Brain pericyte (primary cell): ENCODE results near the gene PTH2.

Experiments
- DNase-seq: peaks from one replicate; pipeline ENCODE4 v3.0.0-alpha.2; 2012; ENCODE audit warnings: low read depth, low spot score

The PTH2 gene

DNA sequence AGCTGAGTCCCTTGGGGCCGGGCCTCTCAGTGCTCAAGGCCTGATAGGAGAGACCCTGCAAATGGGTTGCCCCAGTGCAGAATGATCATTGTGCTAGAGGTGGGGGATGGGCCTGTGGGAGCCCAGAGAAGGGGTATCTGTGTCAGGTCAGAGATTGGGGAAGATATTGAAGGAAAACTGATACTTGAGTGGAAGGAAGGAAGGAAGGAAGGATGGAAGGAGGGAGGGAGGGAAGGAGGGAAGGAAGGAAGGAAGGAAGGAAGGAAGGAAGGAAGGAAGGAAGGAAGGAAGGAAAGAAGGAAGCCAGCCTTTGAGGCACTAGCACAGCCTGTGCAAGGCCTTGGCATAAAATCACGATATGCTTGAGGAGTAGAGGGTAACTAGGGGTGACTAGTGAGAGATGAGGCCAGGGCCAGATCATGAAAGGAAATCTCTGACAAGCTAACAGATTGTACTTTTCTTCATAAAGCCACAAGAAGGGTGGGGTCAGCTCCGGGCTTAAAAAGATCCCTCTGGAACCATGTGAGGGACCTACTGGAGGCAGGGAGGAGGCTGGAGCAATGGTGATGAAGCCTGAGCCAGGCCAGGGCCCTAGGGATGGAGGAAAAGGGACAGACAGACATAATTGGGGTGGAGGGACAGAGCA, 11.4 kb downstream of the PTH2 start:
- no peak for DNase-seq

DNA sequence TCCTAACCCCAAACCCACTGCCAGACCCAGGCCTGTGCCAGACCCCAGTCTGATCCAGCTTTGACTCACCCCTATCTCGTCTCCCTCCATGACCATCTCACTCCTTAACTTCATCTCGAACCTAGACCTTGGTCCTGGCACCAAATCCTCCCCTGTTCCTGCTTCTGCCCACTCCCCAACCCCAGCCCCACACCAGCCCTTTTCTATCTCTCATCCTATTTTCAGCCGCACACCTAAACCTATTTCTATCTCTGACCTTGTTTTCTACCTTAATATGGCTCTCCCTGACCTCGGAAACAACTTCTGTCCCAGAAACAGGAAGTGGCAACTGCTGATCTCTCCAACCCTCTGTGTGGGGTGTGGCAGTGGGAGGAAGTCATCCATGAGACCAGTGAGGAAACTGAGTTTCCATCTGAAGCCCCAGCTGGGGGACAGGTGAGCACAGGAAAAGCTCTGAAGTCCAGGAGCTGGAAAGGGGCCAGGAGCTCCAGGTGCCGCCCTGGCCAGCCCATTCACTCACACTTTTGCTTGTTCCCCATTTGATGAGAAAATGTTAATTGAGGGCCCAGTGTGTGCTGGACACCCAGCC, 13.7 kb downstream of the PTH2 start:
- DNase-seq: no peak

DNA sequence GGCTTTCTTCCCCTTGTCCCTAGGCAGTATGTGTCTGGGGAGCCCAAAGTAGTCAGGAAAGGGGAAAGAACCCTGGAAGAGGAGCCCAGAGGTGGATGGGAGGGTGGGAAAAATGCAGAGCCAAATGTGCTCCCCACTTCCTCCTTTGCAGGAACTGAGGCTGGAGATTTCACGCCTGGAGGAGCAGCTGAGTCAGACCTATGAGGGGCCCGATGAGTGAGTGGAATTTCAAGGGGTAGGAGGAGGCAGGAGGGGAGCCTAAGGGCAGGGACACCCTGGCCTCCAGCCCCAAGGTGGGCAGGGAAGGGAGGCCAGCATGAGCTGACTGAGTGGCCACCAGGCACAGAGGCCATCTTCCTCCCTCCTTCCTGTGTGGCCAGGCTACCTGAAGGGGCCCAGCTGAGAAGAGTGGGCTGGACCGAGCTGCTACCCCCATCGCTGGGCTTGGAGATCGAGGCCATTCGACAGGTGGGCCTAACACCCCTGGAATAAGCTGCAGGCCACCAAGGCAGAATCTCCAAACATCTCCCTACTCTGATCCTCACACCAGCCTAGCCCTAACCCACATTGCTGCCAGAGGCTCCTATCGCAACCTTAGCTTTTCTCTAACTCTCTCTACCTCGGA, 14.3 kb downstream of the PTH2 start:
- DNase-seq: no peak

DNA sequence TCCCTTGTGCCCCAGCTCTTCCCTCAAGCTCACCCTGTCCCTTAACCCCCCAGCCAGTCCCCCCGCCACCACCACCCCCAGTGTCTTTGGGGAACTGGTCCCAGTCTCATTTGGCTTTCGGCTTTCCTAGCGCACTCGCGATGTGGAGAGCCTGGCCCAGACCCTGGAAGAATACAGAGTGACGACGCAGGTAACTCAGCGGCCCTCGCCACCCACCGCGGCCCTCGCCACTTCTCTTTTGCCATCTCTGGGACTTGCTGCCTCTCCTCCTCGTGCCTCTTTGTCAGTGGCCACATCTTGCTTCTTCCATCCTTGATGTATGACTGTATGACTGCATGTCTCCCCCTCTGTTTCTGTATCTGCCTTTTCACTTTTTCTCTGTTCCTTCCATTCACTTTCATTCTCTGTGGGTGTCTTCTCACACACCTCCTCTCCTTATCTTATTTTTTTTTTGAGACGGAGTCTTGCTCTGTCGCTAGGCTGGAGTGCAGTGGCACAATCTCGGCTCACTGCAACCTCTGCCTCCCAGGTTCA, 15.7 kb downstream of the PTH2 start:
- DNase-seq: no peak

DNA sequence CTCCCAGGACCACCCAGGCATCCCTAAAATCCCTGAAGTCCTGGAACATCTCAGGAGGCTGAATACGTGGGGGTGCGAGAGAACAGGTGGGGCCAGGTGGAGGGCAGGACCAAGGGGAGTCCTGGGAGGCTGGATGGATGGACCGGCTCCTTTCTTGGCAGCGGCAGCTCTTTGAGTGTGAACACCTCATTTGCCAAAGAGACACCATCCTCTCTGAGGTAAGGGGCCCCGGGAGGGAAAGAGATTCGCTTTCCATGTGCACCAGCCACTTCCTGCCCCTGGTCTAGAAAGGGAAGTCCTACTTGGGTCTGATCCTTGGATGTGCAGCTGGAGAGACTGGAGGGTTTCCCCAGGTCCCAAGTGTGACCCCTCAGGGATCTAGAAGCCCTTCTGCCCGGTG, 16.2 kb downstream of the PTH2 start:
- no peak for DNase-seq

DNA sequence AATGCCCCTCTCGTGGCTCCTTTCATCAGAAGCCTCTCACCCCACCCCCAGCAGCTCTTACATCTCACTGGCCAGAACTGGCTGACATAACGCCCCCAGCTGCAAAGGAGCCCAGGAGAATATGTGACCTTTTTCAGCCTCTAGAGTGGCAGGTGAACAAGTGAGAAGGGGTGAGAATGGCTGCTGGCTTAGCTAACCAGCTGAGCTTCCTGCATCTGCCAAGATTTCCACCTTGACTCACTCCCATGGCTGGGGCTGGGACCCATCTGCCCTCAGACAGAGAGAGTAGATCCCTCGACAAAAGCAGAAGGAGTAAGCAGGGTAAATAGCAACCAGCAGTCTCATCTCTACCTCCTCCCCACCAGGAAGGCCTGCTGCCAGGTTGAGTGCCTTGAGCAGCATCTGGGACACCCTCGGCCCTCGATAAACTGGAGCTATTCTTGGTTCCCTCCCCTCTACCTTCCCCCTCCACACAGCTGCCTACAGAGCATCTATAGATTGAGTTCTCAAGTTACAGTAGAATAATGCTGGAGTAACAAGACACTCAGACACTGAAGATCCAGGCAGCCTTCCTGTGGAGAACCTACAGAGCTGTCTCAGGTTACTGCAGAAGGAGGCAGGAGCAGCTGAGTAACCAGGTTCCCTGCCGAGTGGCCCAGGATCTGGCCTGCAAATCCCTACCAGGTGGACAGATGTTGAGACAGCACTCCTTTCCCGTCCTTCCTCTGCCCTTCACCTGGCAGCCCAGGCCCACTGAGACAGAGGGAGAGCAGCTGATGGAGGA, 19.6 kb downstream of the PTH2 start:
- peak; percentile 89 for DNase-seq

DNA sequence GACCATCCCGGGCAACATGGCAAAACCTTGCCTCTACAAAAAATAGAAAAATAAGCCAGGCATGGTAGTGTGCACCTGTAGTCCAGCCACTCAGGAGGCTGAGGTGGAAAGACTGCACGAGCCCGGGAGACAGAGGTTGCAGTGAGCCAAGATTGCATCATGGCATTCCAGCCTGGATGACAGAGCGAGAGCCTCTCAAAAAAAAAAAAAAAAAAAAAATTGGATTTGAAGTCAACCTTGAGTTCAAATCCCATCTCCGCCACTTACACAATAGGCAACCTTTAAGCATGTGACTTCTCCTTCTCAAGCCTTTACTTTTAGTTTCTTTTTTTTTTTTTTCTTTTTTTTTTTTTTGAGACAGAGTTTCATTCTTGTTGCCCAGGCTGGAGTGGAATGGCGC, 23.2 kb downstream of the PTH2 start:
- no peak for DNase-seq

DNA sequence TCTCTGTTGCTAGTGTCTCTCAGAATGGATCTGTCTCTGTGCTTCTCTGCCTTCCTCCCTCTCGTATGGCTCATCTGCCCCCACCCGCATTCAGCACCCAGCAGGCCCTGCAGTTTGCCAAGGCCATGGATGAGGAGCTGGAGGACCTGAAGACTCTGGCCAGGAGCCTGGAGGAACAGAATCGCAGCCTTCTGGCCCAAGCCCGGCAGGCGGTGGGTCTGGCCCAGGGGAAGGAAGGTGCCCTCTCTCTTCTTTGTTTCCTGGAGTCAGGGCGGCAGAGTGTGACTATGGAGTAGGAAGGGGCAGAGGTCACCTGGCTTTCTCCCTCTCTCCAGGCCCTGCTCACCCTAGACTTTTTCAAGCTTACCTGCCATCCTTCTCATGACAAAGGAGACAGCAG, 24.3 kb downstream of the PTH2 start:
- DNase-seq: no peak

DNA sequence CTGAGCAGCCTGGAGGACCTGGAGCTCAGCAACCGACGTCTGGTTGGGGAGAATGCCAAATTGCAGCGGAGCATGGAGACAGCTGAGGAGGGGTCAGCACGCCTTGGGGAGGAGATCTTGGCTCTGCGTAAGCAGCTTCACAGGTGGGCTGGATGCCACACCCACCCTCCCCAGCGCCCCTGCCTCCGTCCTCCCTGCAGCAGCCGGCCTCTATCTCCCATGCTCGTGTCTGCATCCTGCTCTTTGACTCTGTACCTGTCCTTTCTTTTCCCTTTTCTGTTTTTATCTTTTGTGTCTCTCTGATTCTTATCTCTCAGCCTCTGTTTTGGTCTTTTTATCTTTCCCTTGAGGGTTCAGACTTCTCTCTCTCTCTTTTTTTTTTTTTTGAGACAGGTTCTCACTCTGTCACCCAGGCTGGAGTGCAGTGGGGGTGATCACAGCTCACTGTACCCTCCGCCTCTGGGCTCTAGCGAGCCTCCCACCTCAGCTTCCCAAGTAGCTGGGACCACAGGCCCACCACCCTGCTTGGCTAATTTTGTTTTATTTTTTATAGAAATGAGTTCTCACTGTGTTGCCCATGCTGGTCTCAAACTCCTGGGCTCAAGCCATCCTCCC, 25.1 kb downstream of the PTH2 start:
- no peak for DNase-seq

DNA sequence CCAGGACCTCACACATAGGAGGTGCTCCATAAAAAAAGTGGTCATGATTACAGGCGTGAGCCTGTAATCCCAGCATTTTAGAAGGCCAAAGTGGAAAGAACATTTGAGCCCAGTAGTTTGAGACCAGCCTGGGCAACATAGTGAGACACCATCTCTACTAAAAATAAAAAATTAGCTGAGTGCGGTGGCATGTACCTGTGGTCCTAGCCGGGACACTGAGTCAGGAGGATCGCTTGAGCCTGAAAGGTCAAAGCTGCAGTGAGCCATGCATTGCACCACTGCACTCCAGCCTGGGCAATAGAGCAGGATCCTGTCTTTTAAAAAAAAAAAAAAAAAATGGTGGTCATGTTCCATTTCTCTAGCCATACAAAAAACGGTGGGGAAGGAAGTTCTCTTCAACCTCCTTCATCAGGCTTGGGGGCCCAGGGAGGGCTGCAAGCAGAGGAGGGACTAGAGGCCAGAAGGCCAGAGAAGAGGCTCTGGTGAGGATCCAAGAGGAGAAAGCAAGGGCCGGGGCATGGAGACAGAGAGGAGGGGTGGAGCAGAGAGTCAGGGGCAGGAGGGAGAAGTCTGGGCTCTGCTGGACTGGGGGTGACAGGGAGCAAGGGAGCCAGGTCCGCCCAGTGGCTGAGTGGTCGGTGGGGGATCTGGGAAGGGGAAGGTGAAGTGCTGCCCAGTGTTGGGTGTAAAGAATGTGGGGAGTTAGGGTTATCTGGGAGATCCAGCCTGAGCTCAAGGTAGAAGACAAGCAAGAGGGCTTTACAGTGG, 26.3 kb downstream of the PTH2 start:
- no peak for DNase-seq

DNA sequence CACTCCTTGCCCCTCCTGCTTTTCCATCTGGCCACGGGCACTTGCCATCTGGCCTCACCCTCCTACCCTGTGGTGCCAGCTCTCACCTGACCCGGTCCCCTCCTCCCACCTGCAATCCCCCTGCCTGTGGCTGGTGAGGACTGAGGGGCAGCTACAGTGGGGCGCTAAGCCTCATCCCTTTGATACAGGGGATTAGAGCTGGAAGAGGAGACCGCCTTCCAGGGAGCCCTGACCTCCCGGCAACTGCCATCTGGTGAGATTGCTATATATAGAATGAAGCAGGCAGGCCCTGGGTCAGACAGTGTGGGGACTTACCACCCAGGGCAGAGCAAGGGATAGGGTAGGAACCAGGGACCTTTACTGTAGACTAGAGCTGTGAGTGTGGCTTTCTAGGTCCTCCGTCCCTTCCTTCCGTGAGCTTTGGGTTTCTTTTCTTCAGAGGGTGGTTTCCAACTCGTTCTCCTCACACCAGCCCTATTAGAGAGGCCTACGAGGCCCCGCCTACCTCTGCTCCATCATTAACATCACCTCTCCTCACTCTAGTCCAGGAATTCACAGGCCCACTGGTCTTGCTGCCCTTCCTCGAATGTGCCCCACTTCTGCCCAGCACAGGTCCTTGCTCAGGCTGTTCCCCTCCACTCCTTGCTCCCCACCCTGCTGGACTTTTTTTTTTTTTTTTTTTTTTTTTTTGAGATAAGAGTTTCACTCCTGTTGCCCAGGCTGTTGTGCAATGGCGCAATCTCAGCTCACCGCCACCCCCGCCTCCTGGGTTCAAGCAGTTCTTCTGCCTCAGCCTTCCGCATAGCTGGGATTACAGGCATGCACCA, 27.4 kb downstream of the PTH2 start:
- no peak for DNase-seq

DNA sequence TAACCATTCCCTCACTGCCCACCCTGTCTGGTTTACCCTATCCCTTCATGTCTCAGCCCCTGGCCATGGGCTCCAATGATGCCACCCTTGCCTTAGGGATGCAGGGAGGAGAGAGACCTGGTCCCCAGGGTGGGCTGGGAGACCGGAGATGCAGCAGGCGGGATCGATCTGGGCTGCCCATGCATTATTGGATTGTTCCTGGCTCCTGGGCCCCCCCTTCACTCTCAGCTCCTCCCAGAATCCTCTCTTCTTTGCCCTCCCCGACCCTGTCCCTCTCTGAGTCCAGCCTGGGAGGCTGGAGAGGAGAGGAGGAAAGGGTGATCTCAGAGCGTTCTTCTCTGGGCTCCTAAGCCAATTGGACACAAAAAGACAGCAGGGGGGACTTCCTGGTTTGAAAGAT, 29.4 kb downstream of the PTH2 start:
- DNase-seq: no peak

DNA sequence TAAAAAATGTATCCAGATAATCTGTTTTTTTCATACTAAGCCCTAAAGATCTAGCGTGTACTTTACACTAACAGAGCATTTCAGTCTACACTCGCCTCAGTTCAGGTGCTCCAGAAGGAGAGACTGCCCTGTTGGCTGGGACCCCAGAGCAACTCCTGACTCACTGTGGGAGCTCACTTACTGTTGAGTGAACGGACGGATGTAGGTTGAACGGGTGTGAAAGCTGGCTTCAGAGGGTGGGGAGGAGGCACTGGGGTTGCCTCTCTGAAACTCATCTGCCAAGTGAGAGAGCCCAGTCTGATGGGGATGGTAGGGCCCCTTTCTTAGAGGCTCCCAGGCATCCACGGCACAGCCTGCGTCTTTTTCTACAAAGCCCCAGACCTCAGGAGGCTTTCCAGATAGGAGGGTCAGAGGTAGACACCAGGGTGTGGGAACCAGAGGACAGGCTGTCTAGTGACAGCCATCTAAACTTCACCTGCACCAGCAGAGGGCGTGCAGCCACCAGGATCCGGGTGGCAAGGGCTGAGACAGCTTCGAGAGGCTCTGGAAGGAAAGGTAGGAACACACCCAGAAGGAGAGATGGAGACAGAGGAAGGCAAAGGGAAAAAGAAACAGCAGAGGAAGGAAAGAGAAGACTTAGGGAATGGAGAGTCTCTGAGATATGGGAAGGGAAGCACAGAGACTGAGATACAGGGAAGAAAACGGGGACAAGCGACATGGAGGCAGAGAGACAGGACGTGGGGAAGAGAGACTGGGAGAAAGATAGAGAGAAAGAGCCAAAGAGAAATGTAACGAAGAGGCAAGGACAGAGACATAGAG, 31.5 kb downstream of the PTH2 start:
- DNase-seq: no peak

DNA sequence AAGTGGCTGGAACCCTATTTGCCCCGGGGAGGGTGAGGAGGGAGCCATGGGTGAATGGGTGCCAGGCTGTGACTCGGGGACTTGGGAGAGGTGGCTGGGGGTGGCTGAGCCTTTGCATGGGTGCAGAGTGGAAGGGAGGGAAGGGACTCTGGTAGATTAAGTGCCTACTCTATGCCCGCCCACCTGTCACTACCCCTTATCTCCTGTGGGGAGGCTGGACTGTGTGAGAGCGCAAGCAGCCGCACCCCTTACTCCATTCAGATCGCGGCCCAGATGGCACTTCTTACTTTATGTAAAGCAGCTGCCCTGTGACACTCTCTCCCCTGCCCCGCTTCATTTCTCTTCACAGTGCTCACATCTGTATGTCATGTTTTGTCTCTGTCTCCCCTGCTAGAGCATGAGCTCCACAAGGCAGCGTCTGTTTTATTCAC, 32.3 kb downstream of the PTH2 start:
- DNase-seq: no peak

DNA sequence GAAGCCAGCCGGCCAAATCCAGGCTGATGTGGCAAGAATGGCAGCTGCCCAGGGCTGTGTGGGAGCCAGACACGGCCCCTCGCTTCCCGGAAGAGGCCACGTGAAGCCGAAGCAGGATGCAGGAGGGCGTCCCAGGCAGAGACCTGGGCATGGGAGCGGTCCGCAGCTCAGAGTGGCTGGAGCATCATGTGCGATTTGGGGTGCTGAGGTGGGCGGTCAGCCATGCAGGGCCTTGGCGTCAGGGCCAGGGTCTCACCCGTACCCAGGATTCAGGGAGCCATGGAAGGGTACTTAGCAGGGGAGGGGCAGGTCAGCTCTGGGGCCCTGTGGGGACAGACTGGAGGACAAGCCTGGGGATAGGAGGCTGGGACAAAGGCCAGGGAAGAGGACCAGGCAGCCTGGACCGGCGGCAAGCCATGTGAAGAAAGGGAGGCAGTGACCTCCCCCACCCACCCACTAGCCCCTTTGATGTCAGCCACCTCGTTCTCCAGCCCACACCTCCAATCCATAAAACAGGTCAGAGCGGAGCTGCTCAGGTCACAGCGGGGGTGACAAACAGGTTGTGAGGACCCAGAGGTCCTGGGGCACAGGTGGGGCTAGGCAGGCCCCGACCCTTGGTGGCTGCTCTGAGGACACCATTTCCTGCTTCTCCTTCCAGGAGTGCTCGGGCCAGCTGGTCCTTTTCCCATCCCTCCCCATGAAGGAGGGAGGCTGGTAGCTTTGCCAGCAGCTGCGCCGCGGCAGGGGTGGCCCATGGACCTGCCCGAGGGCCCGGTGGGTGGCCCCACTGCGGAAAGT, 32.9 kb downstream of the PTH2 start:
- DNase-seq: no peak

DNA sequence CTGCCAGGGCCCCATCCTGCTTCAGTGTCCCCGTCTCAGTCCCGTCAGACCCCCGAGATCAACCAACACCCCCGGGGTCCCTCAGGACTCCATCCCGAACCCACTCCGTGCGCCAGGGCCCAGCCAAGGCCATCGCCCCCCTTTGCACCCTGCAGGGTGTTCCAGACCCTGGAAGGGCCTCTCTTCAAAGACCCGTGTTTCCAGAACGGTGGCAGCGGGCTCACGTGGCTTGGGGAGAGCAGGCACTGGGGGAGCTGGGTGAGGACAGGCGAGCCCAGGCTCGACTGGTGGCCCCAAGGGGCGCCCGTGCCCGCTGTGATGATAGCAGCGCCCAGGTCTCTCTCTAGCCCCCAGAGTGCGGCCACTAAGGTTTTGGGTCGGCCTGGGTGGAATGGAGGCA, 33.8 kb downstream of the PTH2 start:
- DNase-seq: no peak

DNA sequence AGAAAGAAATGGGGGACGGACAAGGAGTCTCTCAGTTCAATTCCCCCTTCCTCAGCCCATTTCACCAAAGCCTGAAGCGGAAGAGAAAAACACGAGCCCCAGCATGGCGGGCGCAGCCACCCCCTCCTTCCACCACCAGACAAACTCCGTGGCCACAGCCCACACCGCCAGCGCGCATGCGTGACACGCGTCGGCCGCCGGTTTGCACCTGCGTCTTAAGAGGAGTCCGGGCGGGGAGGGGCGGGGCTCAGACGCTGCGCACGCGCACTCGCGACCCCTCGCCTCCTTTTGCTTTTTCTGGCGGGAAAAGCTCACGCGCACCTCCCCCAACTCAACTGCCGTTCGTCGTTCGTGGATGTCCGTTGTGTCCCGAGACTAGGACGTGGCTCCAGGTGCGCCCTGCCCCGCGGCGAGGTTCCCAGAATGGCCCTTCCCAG, 35.3 kb downstream of the PTH2 start, which contains the start of gene KASH5:
TSS of gene KASH5 (plus strand) at position 314 of the 437 bp plus-strand sequence. CDS start 2,635 bp downstream, outside the sequence.
- no peak for DNase-seq

DNA sequence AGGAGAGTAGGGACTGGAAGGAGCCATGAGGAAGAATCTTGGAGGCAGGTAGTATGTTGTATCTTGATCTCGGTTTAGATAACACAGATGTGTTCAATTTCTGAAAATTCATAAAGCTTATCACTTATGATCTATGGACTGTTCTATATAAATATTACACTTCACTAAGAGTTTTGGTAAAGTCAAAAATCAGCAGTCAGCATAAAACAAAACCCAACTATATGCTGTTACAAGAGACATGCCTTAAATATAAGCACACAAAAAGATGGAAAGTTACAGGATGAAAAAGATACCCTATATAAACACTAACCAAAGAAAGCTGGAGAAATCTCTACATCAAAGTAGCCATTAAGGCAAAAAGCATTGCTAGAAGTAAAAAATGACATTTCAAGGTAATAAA, 39.6 kb downstream of the PTH2 start:
- DNase-seq: no peak
